ENCODE data around the gene ATF4.

Gene ATF4

DNA sequence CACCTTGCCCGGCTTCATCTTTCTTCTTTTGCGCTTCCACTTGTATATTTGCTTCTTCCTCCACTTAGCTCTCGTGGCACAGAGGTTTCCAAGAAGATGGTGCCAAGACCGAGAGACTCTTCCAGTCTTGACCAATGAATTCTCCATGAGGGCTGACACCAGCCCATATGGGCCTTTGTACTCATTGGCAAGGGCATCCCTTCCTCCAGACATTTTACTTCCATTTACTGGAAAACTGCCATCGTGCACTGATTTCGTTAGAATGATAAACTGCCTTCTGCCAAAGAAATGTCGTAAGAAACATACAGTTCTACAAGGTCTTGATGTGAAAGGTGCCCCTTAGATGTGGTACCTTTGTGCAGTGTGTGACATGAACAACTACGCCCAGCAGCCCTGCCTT, 22.9 kb upstream of the ATF4 start:
- H3K4me3 ChIP-seq (ENCODE audit: low read depth, low read length): no peak overlapping the region
- no peak for DNase-seq (ENCODE audit: low read depth)
- TF ChIP-seq, protein P1, sequence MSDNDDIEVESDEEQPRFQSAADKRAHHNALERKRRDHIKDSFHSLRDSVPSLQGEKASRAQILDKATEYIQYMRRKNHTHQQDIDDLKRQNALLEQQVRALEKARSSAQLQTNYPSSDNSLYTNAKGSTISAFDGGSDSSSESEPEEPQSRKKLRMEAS (IDR thresholded peaks at IDR 0.05; ENCODE audit: low read depth, low read length): no peak
- TF ChIP-seq, protein P2, sequence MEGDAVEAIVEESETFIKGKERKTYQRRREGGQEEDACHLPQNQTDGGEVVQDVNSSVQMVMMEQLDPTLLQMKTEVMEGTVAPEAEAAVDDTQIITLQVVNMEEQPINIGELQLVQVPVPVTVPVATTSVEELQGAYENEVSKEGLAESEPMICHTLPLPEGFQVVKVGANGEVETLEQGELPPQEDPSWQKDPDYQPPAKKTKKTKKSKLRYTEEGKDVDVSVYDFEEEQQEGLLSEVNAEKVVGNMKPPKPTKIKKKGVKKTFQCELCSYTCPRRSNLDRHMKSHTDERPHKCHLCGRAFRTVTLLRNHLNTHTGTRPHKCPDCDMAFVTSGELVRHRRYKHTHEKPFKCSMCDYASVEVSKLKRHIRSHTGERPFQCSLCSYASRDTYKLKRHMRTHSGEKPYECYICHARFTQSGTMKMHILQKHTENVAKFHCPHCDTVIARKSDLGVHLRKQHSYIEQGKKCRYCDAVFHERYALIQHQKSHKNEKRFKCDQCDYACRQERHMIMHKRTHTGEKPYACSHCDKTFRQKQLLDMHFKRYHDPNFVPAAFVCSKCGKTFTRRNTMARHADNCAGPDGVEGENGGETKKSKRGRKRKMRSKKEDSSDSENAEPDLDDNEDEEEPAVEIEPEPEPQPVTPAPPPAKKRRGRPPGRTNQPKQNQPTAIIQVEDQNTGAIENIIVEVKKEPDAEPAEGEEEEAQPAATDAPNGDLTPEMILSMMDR (IDR thresholded peaks at IDR 0.05; ENCODE audit: low read depth, low read length): no peak
- TF ChIP-seq MYC (IDR thresholded peaks at IDR 0.05; ENCODE audit: low read depth, low read length): no peak
- TF ChIP-seq POLR2A (IDR thresholded peaks at IDR 0.05; ENCODE audit: extremely low read depth, insufficient read length): no peak

DNA sequence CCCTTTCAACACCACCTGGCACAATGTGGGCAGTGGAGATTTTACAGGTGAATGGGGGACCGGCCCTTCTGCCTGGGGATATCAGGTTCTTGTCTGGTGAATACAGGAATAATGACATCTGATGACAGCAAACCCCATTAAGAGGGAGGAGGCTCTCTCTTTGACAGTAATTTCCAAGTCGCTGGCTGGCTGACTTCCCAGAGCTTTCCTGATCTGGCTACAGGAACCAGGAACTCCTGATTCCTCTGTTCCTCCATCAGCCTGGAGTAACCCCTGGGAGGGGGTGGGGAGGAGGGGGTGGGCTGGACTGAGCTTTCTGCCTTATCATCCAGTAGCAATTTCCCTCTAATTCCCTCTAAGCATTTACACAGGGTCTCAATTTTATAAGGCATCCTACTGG, 22.0 kb upstream of the ATF4 start:
- no peak overlapping the region for H3K4me3 ChIP-seq (ENCODE audit: low read depth, low read length)
- TF ChIP-seq, protein P2 (IDR thresholded peaks at IDR 0.05; ENCODE audit: low read depth, low read length): no peak
- TF ChIP-seq, protein P1 (IDR thresholded peaks at IDR 0.05; ENCODE audit: low read depth, low read length): no peak
- TF ChIP-seq POLR2A (IDR thresholded peaks at IDR 0.05; ENCODE audit: extremely low read depth, insufficient read length): no peak
- no peak for TF ChIP-seq MYC (IDR thresholded peaks at IDR 0.05; ENCODE audit: low read depth, low read length)
- DNase-seq (ENCODE audit: low read depth): no peak

DNA sequence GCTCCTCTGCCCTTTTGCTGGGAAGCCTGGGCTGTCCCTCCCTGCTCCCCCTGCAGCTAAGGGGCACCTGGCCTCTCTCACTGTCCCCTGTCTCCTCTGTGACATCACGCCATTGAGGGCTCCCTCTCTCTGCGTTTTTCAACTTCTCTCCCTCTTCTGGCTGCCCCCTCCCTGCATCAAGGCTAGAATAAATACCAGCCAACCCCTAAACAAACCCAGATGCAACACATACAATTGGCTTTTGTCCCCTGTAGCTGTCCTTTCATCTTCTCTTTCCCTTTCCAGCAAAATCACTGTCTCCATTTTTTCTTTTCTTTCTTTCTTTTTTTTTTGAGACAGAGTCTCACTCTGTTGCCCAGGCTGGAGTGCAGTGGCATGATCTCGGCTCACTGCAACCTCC, 21.6 kb upstream of the ATF4 start:
- no peak overlapping the region for H3K4me3 ChIP-seq (ENCODE audit: low read depth, low read length)
- DNase-seq (ENCODE audit: low read depth): no peak
- TF ChIP-seq, protein P1 (IDR thresholded peaks at IDR 0.05; ENCODE audit: low read depth, low read length): no peak
- no peak for TF ChIP-seq MYC (IDR thresholded peaks at IDR 0.05; ENCODE audit: low read depth, low read length)
- TF ChIP-seq POLR2A (IDR thresholded peaks at IDR 0.05; ENCODE audit: extremely low read depth, insufficient read length): no peak
- TF ChIP-seq, protein P2 (IDR thresholded peaks at IDR 0.05; ENCODE audit: low read depth, low read length): no peak

DNA sequence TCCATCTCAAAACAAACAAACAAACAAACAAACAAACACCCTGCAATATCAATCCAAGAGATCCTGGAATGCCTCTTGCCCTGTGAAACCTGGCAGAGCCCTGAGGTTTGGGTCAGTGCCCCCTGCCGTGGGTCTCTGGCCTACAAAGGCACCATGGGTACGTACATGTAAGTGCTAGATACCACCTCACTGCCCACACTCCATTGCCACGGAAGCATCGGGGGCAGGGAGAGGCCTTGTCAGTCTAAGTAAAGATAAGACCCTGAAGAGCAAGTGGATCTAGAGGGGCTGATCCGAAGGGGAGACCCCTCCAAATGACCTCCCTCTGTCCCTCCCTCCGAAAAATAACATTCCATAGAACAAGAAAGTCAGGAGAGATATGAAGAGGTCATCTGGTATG, 20.3 kb upstream of the ATF4 start:
- DNase-seq (ENCODE audit: low read depth): no peak
- H3K4me3 ChIP-seq (ENCODE audit: low read depth, low read length): no peak overlapping the region
- no peak for TF ChIP-seq POLR2A (IDR thresholded peaks at IDR 0.05; ENCODE audit: extremely low read depth, insufficient read length)
- TF ChIP-seq, protein P2 (IDR thresholded peaks at IDR 0.05; ENCODE audit: low read depth, low read length): no peak
- no peak for TF ChIP-seq MYC (IDR thresholded peaks at IDR 0.05; ENCODE audit: low read depth, low read length)
- TF ChIP-seq, protein P1 (IDR thresholded peaks at IDR 0.05; ENCODE audit: low read depth, low read length): no peak

DNA sequence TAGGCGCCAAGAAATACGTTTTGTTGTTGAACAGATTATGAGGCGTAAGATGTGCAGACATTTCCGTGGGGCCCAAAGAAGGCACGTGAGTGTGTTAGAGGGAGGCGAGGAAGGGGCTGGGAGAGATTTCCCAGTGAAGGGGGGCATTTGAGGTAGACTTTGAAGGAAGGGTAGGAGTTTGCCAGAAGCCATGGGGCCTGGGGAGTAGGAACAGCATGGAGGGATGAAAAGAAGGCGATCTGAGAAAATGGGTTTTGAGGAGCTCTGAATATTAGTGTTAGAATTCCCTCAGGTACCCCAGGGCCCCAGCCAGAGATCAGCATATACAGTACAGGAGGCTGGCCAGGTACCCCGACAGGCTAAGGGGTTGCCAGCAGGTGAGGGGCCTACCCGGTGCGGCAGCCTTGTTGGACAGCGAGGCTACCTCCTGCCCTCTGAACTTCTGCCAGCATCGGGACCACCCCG, 18.7 kb upstream of the ATF4 start:
- DNase-seq (ENCODE audit: low read depth): no peak
- TF ChIP-seq, protein P2 (IDR thresholded peaks at IDR 0.05; ENCODE audit: low read depth, low read length): no peak
- TF ChIP-seq POLR2A (IDR thresholded peaks at IDR 0.05; ENCODE audit: extremely low read depth, insufficient read length) (no peak), MYC (IDR thresholded peaks at IDR 0.05; ENCODE audit: low read depth, low read length) (no peak)
- TF ChIP-seq, protein P1 (IDR thresholded peaks at IDR 0.05; ENCODE audit: low read depth, low read length): no peak
- H3K4me3 ChIP-seq (ENCODE audit: low read depth, low read length): peak overlapping the region; percentile 36

All from NB4 (cell line).